A673 (cell line): ENCODE data around the gene TTLL1. TPM values are rescaled to one million over a fixed set of nuclear protein-coding genes. Genes with fewer than 3 reads are reported as not detected.
A peak's percentile ranks its signal among the peaks of the same experiment; 100 is the strongest.

Experiments
- BruUV-seq: library from RNA; stranded (reverse); fragments of 400-500 nt; replicated peaks from 2 replicates; lab custom pipeline; 2021; lab: Mats Ljungman, UMichigan
- CTCF ChIA-PET: fragments of 300-600 bp; sonication (Branson Sonifier 250); formaldehyde crosslinking; loops from one replicate; lab custom pipeline; 2022; ENCODE audit warnings: antibody characterized with exemption; lab: Charles Lee
- POLR2A ChIA-PET: fragments of 300-600 bp; sonication (Branson Sonifier 250); formaldehyde crosslinking; loops from one replicate; lab custom pipeline; 2022; ENCODE audit warnings: antibody characterized with exemption; ENCODE audit not compliant: low non-redundant PET; lab: Charles Lee
- DNase-seq: peaks from one replicate; pipeline ENCODE4 v3.0.0-alpha.2; 2015; ENCODE audit warnings: low spot score
- H3K27ac ChIP-seq: fragments of 200-600 bp; sonication (generic); 2 replicates; pipeline ENCODE4 v1.5.1; 2016; ENCODE audit warnings: mixed run types, low read depth, mild to moderate bottlenecking, mixed read lengths, antibody characterized with exemption, low read length; ENCODE audit not compliant: poor library complexity, severe bottlenecking
- H3K27me3 ChIP-seq: fragments of 200-600 bp; sonication (generic); replicated peaks from 2 replicates; pipeline ENCODE4 v1.6.1; 2017; ENCODE audit warnings: mixed run types, low read depth, mild to moderate bottlenecking, mixed read lengths, antibody characterized with exemption, low read length; ENCODE audit not compliant: insufficient read depth, poor library complexity
- H3K36me3 ChIP-seq: fragments of 200-600 bp; sonication (generic); 2 replicates; pipeline ENCODE4 v1.6.1; 2016; ENCODE audit warnings: mixed run types, mild to moderate bottlenecking, mixed read lengths, antibody characterized with exemption, low read length; ENCODE audit not compliant: insufficient read depth, poor library complexity, severe bottlenecking
- H3K4me1 ChIP-seq: fragments of 200-600 bp; sonication (generic); 2 replicates; pipeline ENCODE4 v1.6.1; 2017; ENCODE audit warnings: mixed run types, mild to moderate bottlenecking, mixed read lengths, antibody characterized with exemption, low read length; ENCODE audit not compliant: insufficient read depth, poor library complexity, severe bottlenecking
- H3K4me3 ChIP-seq: fragments of 200-600 bp; sonication (generic); 2 replicates; pipeline ENCODE4 v1.5.1; 2016; ENCODE audit warnings: low read depth, mixed run types, mild to moderate bottlenecking, mixed read lengths, low read length; ENCODE audit not compliant: poor library complexity, severe bottlenecking
- H3K9me3 ChIP-seq: fragments of 200-600 bp; sonication (generic); 2 replicates; pipeline ENCODE4 v1.6.1; 2016; ENCODE audit warnings: mixed run types, low read depth, mild to moderate bottlenecking, mixed read lengths, antibody characterized with exemption, low read length; ENCODE audit not compliant: poor library complexity, severe bottlenecking
- CTCF ChIP-seq: fragments of 300-800, 200-600 bp; sonication (generic); conservative IDR thresholded peaks from 2 replicates; pipeline ENCODE4 v1.5.1; 2017; ENCODE audit warnings: low read depth, mild to moderate bottlenecking, antibody characterized with exemption, low read length, moderate library complexity, mixed read lengths
- EZH2 ChIP-seq: fragments of 200-600 bp; sonication (generic); IDR thresholded peaks from 2 replicates; pipeline ENCODE4 v1.6.1; 2017; ENCODE audit warnings: borderline replicate concordance, low read depth, mild to moderate bottlenecking, mixed read lengths, antibody characterized with exemption, low read length; ENCODE audit not compliant: poor library complexity, severe bottlenecking
- intact Hi-C: fragments of 100-400 bp; cut with micrococcal nuclease; formaldehyde crosslinking; loops from one replicate; pipeline ENCODE4 v1.10.0; 2022; ENCODE audit not compliant: unreplicated experiment
- total RNA-seq: library from RNA; stranded (reverse); gene quantifications from 2 replicates; pipeline ENCODE4 v1.2.3, GENCODE V29; 2021

Gene TTLL1
- total RNA-seq, 1 experiment from 2014 or later = 6.4 TPM

GRCh38 chr22:42994276-42994916 lies 94.8 kb downstream of the TTLL1 start:
- H3K9me3 ChIP-seq = no peaks in the 10 kb centered on the region
- TF ChIP-seq EZH2 (no peak), CTCF (no peak)
- peak overlapping the region; percentile 72 for H3K27ac ChIP-seq
- intact Hi-C loops = no loop called here
- ChIA-PET POLR2A (no interaction called here), CTCF (no interaction called here)
- H3K4me3 ChIP-seq = no peak overlapping the region
- DNase-seq = no peak
- H3K4me1 ChIP-seq = peaks cover 17% of the 10 kb centered on the region
- BruUV-seq = no TSS peak
- peaks cover 3% of the 10 kb centered on the region for H3K36me3 ChIP-seq
- H3K27me3 ChIP-seq = no peaks in the 10 kb centered on the region

GRCh38 chr22:42993651-42994275 lies 95.4 kb downstream of the TTLL1 start:
- POLR2A ChIA-PET = interaction anchor here (0.7 kb wide), 1 partner anchor 334 kb away, joined by 3 read pairs; no protein-coding TSS in a partner anchor
- Histone ChIP-seq H3K36me3 (peaks cover 3% of the 10 kb centered on the region), H3K4me3 (no peak overlapping the region), H3K9me3 (no peaks in the 10 kb centered on the region), H3K27me3 (no peaks in the 10 kb centered on the region), H3K4me1 (peaks cover 17% of the 10 kb centered on the region), H3K27ac (peak overlapping the region; percentile 72)
- no TSS peak for BruUV-seq
- CTCF ChIA-PET = no interaction called here
- no peak for DNase-seq
- intact Hi-C loops = no loop called here
- TF ChIP-seq CTCF (no peak), EZH2 (no peak)

- ChIA-PET POLR2A (interaction anchor here (0.7 kb wide), 1 partner anchor 335 kb away, joined by 3 read pairs; no protein-coding TSS in a partner anchor), CTCF (no interaction called here)
- no peak for TF ChIP-seq EZH2
- TF ChIP-seq CTCF = no peak
- no peak for DNase-seq
- H3K27me3 ChIP-seq = no peaks in the 10 kb centered on the region
- intact Hi-C loops = no loop called here
- no peak overlapping the region for H3K27ac ChIP-seq
- H3K4me1 ChIP-seq = peaks cover 17% of the 10 kb centered on the region
- H3K36me3 ChIP-seq = peaks cover 3% of the 10 kb centered on the region
- H3K4me3 ChIP-seq = no peak overlapping the region
- no peaks in the 10 kb centered on the region for H3K9me3 ChIP-seq
- BruUV-seq = no TSS peak
These were observed 96.2 kb downstream of the TTLL1 start for GRCh38 chr22:42992886-42993479.
